Measurements from ENCODE around the gene MAB21L3.

Gene MAB21L3

DNA sequence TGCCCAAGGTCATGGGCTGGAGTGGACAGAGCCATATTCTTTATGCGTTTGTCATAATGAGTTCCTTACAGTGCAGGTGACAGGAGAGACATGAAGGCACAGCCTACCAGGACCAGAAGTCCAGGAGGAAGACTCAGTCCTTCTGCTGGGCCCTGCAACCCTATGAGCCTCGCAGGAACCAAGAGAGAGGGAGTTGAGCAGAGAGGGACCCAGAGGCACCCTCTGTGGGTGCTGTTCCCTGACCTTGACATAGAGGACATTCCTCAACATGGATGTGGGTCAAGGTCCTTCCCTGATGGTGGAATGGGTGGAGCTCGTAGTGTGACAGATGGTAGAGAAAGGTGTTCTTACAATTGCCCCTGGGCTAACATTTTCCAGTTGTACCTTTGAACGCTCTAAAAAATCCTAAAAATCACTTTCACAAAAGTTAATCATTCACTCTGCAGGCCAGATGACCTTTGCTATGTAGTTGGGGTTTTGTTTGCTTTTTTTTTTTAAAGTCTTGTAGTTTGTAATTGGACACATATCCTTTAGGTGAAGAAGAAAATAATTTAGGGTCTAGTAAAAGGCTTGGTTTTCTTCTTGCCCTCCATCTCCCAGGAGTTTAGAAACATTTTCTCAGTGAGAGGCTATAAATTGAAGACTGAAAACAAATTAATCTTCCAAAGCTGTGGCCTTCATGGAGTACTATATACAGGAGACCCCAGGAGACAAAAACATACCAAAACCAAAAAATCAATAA, 41.9 kb downstream of the MAB21L3 start:
- no peak overlapping the region for H2AFZ ChIP-seq (ENCODE audit: low read length, unreplicated experiment)
- H3K4me3 ChIP-seq (ENCODE audit: low read depth, low read length): no peak overlapping the region
- H3K27me3 ChIP-seq (ENCODE audit: insufficient read depth, low read length): peaks cover 26% of the 10 kb centered on the region
- no peaks in the 10 kb centered on the region for H3K4me1 ChIP-seq (ENCODE audit: control insufficient read depth, insufficient read depth, low read length, unreplicated experiment)
- no peaks in the 10 kb centered on the region for H3K79me2 ChIP-seq (ENCODE audit: control insufficient read depth, insufficient read depth, low read length, unreplicated experiment)
- H3K27ac ChIP-seq (ENCODE audit: low read depth, low read length): no peak overlapping the region
- H3K36me3 ChIP-seq (ENCODE audit: insufficient read depth, low read length): no peaks in the 10 kb centered on the region

DNA sequence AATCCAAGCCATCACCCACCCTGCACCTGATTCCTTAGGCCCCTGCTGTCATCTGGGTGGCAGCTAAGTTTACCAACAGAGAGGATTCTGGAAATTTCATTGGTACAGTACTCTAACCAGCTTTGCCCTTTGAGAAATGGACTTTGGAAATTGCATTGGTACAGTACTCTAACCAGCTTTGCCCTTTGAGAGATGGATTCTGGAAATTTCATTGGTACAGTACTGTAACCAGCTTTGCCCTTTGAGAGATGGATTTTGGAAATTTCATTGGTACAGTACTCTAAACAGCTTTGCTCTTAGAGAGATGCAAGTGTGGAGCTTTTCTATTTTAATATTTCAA, 42.5 kb downstream of the MAB21L3 start:
- Histone ChIP-seq H3K4me1 (ENCODE audit: control insufficient read depth, insufficient read depth, low read length, unreplicated experiment) (no peaks in the 10 kb centered on the region), H3K36me3 (ENCODE audit: insufficient read depth, low read length) (no peaks in the 10 kb centered on the region), H3K27me3 (ENCODE audit: insufficient read depth, low read length) (peaks cover 26% of the 10 kb centered on the region), H3K79me2 (ENCODE audit: control insufficient read depth, insufficient read depth, low read length, unreplicated experiment) (no peaks in the 10 kb centered on the region), H3K4me3 (ENCODE audit: low read depth, low read length) (no peak overlapping the region), H2AFZ (ENCODE audit: low read length, unreplicated experiment) (no peak overlapping the region), H3K27ac (ENCODE audit: low read depth, low read length) (no peak overlapping the region)

DNA sequence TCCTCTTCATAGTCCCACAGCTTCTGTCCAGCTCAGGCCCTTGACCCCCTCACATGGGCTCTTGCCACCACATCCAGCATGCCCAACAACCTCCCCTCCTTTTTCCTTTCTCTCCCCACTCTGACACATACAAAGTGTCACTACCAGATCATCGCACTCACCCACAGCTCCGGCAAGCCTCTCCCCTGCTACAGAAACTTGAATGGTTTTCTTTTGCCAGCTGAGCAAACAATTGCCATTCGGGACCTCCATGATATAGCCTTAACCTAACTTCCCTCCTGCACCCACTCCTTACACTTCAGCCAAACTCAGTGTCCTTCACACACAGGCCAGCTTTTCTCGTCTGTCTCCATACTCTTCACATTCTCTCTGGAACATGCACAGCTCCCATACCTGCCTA, 43.3 kb downstream of the MAB21L3 start:
- Histone ChIP-seq H3K27ac (ENCODE audit: low read depth, low read length) (no peak overlapping the region), H3K79me2 (ENCODE audit: control insufficient read depth, insufficient read depth, low read length, unreplicated experiment) (no peaks in the 10 kb centered on the region), H2AFZ (ENCODE audit: low read length, unreplicated experiment) (no peak overlapping the region), H3K4me1 (ENCODE audit: control insufficient read depth, insufficient read depth, low read length, unreplicated experiment) (no peaks in the 10 kb centered on the region), H3K36me3 (ENCODE audit: insufficient read depth, low read length) (no peaks in the 10 kb centered on the region), H3K27me3 (ENCODE audit: insufficient read depth, low read length) (peaks cover 26% of the 10 kb centered on the region), H3K4me3 (ENCODE audit: low read depth, low read length) (no peak overlapping the region)

DNA sequence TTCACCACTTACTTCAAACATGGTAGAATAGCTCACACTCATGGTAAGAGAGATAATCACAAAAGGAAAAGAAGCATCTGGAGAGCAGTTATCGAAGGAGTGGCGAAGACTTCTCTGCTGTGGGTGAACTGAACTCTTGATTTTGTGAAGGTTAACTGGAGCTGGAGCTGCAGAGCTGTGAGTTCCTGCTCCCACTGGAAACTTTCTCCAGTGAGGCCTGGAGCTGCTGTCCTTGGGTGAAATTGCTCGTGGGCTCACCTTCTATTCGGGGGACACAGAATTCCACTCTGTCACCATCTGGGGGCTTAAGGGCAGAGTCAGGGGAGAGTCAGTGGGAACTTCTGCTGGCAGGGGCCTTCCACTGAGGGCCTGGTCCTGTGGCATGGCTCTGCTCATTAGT, 45.9 kb downstream of the MAB21L3 start:
- no peaks in the 10 kb centered on the region for H3K4me1 ChIP-seq (ENCODE audit: control insufficient read depth, insufficient read depth, low read length, unreplicated experiment)
- no peak overlapping the region for H2AFZ ChIP-seq (ENCODE audit: low read length, unreplicated experiment)
- H3K27ac ChIP-seq (ENCODE audit: low read depth, low read length): no peak overlapping the region

DNA sequence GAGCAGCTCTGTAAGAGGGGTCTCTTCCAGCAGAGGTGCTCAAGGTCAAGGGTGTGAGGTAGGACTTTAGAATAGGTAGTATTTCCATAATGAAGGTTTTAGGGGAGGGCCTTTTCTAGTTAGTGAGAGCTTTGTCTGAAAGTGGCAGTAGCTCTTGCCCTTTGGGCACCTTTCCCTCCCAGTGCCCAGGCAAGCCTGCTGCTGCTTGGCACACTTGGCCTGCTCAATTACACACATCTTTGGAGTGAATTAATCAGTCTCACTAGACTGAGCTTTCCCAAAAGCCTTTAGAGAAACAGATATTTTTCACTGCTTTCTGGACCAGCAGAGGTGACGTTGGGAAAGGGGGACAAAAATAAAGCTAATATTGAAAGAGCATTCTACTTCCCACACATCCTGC, 48.0 kb downstream of the MAB21L3 start:
- Histone ChIP-seq H3K36me3 (ENCODE audit: insufficient read depth, low read length) (no peaks in the 10 kb centered on the region), H3K4me1 (ENCODE audit: control insufficient read depth, insufficient read depth, low read length, unreplicated experiment) (no peaks in the 10 kb centered on the region), H3K27ac (ENCODE audit: low read depth, low read length) (no peak overlapping the region), H2AFZ (ENCODE audit: low read length, unreplicated experiment) (no peak overlapping the region), H3K4me3 (ENCODE audit: low read depth, low read length) (no peak overlapping the region), H3K27me3 (ENCODE audit: insufficient read depth, low read length) (peaks cover 28% of the 10 kb centered on the region), H3K79me2 (ENCODE audit: control insufficient read depth, insufficient read depth, low read length, unreplicated experiment) (no peaks in the 10 kb centered on the region)

More for the DNA sequence above, 45.9 kb downstream of the MAB21L3 start:
- no peaks in the 10 kb centered on the region for H3K36me3 ChIP-seq (ENCODE audit: insufficient read depth, low read length)
- no peaks in the 10 kb centered on the region for H3K79me2 ChIP-seq (ENCODE audit: control insufficient read depth, insufficient read depth, low read length, unreplicated experiment)
- H3K27me3 ChIP-seq (ENCODE audit: insufficient read depth, low read length): peaks cover 28% of the 10 kb centered on the region
- no peak overlapping the region for H3K4me3 ChIP-seq (ENCODE audit: low read depth, low read length)

DNA sequence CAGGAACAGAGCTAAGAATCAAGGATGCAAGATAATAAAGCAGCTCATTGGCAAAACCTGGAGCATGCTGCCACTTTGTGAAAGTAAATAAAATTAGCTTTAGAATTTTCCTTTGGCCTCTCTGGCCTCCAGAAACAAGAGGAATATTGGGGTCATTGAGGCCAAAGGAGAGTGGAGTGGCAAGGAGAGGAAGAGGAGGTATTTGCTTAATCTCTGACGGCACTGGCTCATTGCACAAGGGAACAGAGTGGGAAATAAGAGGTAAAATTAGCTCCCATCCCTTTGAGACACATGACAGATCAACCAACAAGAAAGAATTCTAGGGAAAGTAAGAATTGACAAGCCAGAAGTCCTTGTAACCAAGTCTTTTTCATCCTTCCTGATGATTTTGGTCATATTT, 48.4 kb downstream of the MAB21L3 start:
- Histone ChIP-seq H3K27ac (ENCODE audit: low read depth, low read length) (no peak overlapping the region), H3K36me3 (ENCODE audit: insufficient read depth, low read length) (no peaks in the 10 kb centered on the region), H2AFZ (ENCODE audit: low read length, unreplicated experiment) (no peak overlapping the region), H3K4me3 (ENCODE audit: low read depth, low read length) (no peak overlapping the region), H3K4me1 (ENCODE audit: control insufficient read depth, insufficient read depth, low read length, unreplicated experiment) (no peaks in the 10 kb centered on the region), H3K27me3 (ENCODE audit: insufficient read depth, low read length) (peaks cover 23% of the 10 kb centered on the region), H3K79me2 (ENCODE audit: control insufficient read depth, insufficient read depth, low read length, unreplicated experiment) (no peaks in the 10 kb centered on the region)

DNA sequence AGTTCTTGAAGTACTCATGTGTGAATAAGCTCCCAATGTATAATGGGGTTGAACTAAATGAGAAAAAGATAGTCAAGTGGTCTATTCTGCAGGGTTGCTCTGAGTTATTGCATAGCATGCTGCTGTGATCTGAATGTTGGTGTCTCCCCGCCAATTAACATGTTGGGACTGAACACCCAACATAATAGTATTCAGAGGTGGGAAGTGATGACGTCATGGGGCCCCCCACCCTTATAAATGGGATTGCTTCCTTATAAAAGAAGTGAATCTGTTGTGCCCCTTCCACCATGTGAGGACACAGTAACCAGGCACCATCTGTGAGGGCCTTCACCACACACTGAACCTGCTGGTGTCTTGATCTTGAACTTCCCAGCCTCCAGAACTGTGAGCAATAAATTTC, 50.2 kb downstream of the MAB21L3 start:
- H3K27ac ChIP-seq (ENCODE audit: low read depth, low read length): no peak overlapping the region
- H3K27me3 ChIP-seq (ENCODE audit: insufficient read depth, low read length): peaks cover 12% of the 10 kb centered on the region
- no peaks in the 10 kb centered on the region for H3K36me3 ChIP-seq (ENCODE audit: insufficient read depth, low read length)
- no peak overlapping the region for H3K4me3 ChIP-seq (ENCODE audit: low read depth, low read length)
- no peaks in the 10 kb centered on the region for H3K4me1 ChIP-seq (ENCODE audit: control insufficient read depth, insufficient read depth, low read length, unreplicated experiment)
- no peaks in the 10 kb centered on the region for H3K79me2 ChIP-seq (ENCODE audit: control insufficient read depth, insufficient read depth, low read length, unreplicated experiment)
- no peak overlapping the region for H2AFZ ChIP-seq (ENCODE audit: low read length, unreplicated experiment)

DNA sequence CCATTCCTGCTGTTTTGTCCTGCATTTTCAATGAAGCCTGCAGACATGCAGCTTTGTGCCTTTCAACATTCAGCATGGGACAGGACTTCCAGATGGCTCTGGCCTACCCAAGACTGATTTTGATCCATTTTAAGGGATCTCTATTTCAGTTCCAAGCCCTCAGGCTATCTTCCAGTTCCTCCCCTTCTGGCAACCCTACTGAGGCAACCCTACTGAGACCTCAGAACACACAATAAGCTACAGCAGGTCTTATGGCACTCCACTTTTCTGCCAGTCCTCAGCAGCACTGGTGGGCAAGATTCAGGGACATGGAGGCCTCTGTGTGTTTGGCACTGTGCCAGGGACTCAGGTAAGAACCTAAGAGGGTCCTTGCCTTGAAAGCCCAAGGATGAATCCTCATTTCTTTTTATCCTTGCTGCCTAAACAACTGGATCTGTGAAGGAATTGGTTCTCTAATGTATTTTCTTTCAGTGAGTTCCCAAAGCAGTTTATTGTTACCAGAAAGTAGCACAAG, 50.7 kb downstream of the MAB21L3 start:
- no peaks in the 10 kb centered on the region for H3K4me1 ChIP-seq (ENCODE audit: control insufficient read depth, insufficient read depth, low read length, unreplicated experiment)
- H3K36me3 ChIP-seq (ENCODE audit: insufficient read depth, low read length): no peaks in the 10 kb centered on the region
- no peak overlapping the region for H2AFZ ChIP-seq (ENCODE audit: low read length, unreplicated experiment)
- H3K79me2 ChIP-seq (ENCODE audit: control insufficient read depth, insufficient read depth, low read length, unreplicated experiment): no peaks in the 10 kb centered on the region
- peaks cover 10% of the 10 kb centered on the region for H3K27me3 ChIP-seq (ENCODE audit: insufficient read depth, low read length)
- no peak overlapping the region for H3K27ac ChIP-seq (ENCODE audit: low read depth, low read length)
- no peak overlapping the region for H3K4me3 ChIP-seq (ENCODE audit: low read depth, low read length)

DNA sequence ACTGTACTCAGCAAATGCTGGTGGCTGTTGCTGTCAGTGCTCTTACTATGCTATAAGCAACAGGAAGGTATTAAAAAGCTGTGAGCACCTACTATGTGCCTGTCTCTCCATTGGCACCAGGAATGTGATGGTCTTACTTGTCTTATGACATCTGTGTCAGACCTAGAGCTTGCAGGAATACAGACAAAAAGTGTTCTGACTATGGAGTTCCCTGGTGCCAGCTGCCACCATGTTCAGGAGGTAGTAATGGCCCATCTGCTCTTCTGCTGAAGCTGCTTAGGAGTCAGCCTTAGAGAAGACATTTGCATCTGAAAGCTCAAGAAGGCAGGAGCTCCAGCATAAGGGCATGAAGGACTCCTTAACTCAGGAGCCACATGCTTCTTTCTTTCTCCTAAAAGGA, 52.3 kb downstream of the MAB21L3 start:
- no peaks in the 10 kb centered on the region for H3K36me3 ChIP-seq (ENCODE audit: insufficient read depth, low read length)
- no peaks in the 10 kb centered on the region for H3K79me2 ChIP-seq (ENCODE audit: control insufficient read depth, insufficient read depth, low read length, unreplicated experiment)
- H3K4me1 ChIP-seq (ENCODE audit: control insufficient read depth, insufficient read depth, low read length, unreplicated experiment): peaks cover under 1% of the 10 kb centered on the region
- H2AFZ ChIP-seq (ENCODE audit: low read length, unreplicated experiment): no peak overlapping the region
- H3K27me3 ChIP-seq (ENCODE audit: insufficient read depth, low read length): peaks cover 8% of the 10 kb centered on the region
- H3K4me3 ChIP-seq (ENCODE audit: low read depth, low read length): no peak overlapping the region
- H3K27ac ChIP-seq (ENCODE audit: low read depth, low read length): no peak overlapping the region

DNA sequence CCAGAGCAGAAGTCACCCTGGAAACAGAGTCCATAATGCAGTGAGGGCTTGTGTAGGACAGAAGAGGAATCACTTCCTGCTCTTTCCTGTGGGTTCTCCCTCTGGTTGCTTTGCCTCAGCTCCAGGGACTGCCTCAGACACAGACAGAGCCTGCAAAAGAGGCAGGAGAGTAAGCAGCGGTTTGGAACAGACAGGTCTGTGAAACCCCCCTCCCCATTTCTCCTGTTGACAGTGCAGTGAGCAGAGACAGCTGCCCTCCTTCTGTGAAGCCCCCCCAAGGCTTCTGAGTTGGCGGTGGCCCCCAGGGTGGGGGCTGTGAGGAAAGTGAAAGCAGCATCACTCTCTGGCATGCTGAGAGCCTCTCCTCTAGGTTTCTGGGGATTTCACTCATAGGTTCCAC, 53.0 kb downstream of the MAB21L3 start:
- Histone ChIP-seq H3K79me2 (ENCODE audit: control insufficient read depth, insufficient read depth, low read length, unreplicated experiment) (no peaks in the 10 kb centered on the region), H3K4me3 (ENCODE audit: low read depth, low read length) (no peak overlapping the region), H3K4me1 (ENCODE audit: control insufficient read depth, insufficient read depth, low read length, unreplicated experiment) (peaks cover 4% of the 10 kb centered on the region), H2AFZ (ENCODE audit: low read length, unreplicated experiment) (no peak overlapping the region), H3K27ac (ENCODE audit: low read depth, low read length) (no peak overlapping the region), H3K27me3 (ENCODE audit: insufficient read depth, low read length) (peaks cover 9% of the 10 kb centered on the region), H3K36me3 (ENCODE audit: insufficient read depth, low read length) (no peaks in the 10 kb centered on the region)

DNA sequence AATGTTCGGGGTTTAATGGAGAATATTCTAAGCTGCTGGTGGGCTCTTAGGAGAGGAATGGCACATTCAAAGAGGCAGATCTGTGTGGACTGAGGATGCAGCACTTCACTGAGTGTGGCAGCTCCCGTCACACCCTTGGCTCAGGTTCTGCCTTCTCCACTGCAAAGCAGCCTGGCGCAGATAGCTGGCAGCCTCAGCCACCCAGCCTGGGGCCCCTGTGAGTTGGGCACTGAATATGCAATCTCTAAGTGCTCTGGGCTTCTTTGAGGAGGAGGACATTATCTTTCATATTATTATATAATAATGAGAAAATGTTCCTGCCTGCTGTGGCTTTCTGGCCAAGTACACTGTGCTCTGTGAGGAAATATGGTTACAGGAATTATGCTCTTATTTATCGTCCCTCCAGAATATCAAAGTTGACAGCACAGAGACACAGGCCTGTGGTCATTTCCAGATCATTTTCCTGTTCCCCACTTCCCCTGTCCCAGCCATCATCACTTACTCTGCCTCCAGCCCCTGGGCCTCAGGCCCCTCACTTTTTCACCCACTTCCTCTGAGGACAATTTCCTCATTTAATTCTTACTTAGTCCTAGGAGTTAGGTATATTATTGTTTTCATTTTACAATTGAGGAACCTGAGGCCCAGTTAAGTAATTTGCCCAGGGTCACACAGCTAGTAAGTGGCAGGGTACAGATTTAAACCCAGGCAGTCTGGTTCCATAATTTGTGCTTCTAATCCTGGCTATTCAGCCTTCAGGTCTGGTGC, 53.6 kb downstream of the MAB21L3 start:
- Histone ChIP-seq H3K4me3 (ENCODE audit: low read depth, low read length) (no peak overlapping the region), H3K36me3 (ENCODE audit: insufficient read depth, low read length) (no peaks in the 10 kb centered on the region), H3K4me1 (ENCODE audit: control insufficient read depth, insufficient read depth, low read length, unreplicated experiment) (peaks cover 4% of the 10 kb centered on the region), H3K27me3 (ENCODE audit: insufficient read depth, low read length) (peaks cover 14% of the 10 kb centered on the region), H3K27ac (ENCODE audit: low read depth, low read length) (no peak overlapping the region), H3K79me2 (ENCODE audit: control insufficient read depth, insufficient read depth, low read length, unreplicated experiment) (no peaks in the 10 kb centered on the region), H2AFZ (ENCODE audit: low read length, unreplicated experiment) (no peak overlapping the region)

All from ACC112 (cell line).